Type B pancreatic cell (in vitro differentiated cells): Measurements from ENCODE around the gene ACTL8. TPM values are rescaled to one million over a fixed set of nuclear protein-coding genes. Genes with fewer than 3 reads are reported as not detected.

Experiments used
- DNase-seq: peaks from one replicate; pipeline ENCODE4 v3.0.0; 2021; ENCODE audit warnings: mixed read lengths; ENCODE audit not compliant: unreplicated experiment; ENCODE audit errors: extremely low spot score
- H3K27ac Mint-ChIP-seq: 2 replicates; pipeline ENCODE4 v1.8.0; 2021; ENCODE audit warnings: mild to moderate bottlenecking, mixed read lengths
- H3K27me3 Mint-ChIP-seq: 2 replicates; pipeline ENCODE4 v1.8.0; 2021; ENCODE audit warnings: mixed read lengths
- H3K36me3 Mint-ChIP-seq: 2 replicates; pipeline ENCODE4 v1.8.0; 2021; ENCODE audit warnings: mixed read lengths
- H3K4me1 Mint-ChIP-seq: one replicate; pipeline ENCODE4 v1.8.0; 2021; ENCODE audit warnings: mixed read lengths; ENCODE audit not compliant: unreplicated experiment
- H3K4me3 Mint-ChIP-seq: 2 replicates; pipeline ENCODE4 v1.8.0; 2021; ENCODE audit warnings: mild to moderate bottlenecking, mixed read lengths
- H3K9me3 Mint-ChIP-seq: 2 replicates; pipeline ENCODE4 v1.8.0; 2021; ENCODE audit warnings: mixed read lengths
- total RNA-seq: library from RNA; stranded (reverse); gene quantifications from 2 replicates; pipeline ENCODE4 v1.2.1, GENCODE V29; 2021; ENCODE audit warnings: low replicate concordance
- TF ChIP-seq, protein P1 (sequence below): fragments of 200-600 bp; sonication (generic); conservative IDR thresholded peaks from 2 replicates; pipeline ENCODE4 v1.5.0; 2021; ENCODE audit warnings: antibody characterized with exemption, mild to moderate bottlenecking

ACTL8 gene
- total RNA-seq, 1 donor from 2014 or later = 0.22 TPM

DNA sequence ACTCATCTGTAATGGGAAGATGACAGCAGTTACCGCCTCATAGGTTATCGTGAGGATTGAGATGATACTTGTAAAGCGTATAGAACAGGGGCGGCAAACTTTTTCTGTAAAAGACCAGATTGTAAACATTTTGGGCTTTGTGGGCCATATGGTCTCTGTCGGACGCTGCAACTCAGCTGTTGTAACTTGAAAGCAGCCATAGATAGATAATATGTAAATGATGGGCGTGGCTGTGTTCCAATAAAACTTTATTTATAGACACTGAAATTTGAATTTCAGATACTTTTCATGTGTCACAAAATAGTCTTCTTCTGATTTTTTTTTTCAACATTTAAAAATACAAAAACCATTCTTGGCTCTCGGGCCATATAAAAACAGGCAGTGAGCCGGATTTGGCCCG, 15.8 kb downstream of the ACTL8 start:
- no peak for DNase-seq
- no peak overlapping the region for H3K27ac Mint-ChIP-seq
- H3K4me3 Mint-ChIP-seq = no peak overlapping the region
- H3K4me1 Mint-ChIP-seq = peaks cover 10% of the 10 kb centered on the region
- TF ChIP-seq, protein P1, sequence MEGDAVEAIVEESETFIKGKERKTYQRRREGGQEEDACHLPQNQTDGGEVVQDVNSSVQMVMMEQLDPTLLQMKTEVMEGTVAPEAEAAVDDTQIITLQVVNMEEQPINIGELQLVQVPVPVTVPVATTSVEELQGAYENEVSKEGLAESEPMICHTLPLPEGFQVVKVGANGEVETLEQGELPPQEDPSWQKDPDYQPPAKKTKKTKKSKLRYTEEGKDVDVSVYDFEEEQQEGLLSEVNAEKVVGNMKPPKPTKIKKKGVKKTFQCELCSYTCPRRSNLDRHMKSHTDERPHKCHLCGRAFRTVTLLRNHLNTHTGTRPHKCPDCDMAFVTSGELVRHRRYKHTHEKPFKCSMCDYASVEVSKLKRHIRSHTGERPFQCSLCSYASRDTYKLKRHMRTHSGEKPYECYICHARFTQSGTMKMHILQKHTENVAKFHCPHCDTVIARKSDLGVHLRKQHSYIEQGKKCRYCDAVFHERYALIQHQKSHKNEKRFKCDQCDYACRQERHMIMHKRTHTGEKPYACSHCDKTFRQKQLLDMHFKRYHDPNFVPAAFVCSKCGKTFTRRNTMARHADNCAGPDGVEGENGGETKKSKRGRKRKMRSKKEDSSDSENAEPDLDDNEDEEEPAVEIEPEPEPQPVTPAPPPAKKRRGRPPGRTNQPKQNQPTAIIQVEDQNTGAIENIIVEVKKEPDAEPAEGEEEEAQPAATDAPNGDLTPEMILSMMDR = no peak
- peaks cover 11% of the 10 kb centered on the region for H3K27me3 Mint-ChIP-seq
- H3K36me3 Mint-ChIP-seq = no peaks in the 10 kb centered on the region
- no peaks in the 10 kb centered on the region for H3K9me3 Mint-ChIP-seq

- Mint-ChIP-seq H3K4me3 (no peak overlapping the region), H3K9me3 (no peaks in the 10 kb centered on the region), H3K4me1 (peaks cover 10% of the 10 kb centered on the region), H3K27ac (no peak overlapping the region), H3K36me3 (no peaks in the 10 kb centered on the region), H3K27me3 (peaks cover 15% of the 10 kb centered on the region)
- TF ChIP-seq, protein P1 = no peak
- no peak for DNase-seq
These were observed 17.6 kb downstream of the ACTL8 start for GRCh38 chr1:17772615-17773212.

DNA sequence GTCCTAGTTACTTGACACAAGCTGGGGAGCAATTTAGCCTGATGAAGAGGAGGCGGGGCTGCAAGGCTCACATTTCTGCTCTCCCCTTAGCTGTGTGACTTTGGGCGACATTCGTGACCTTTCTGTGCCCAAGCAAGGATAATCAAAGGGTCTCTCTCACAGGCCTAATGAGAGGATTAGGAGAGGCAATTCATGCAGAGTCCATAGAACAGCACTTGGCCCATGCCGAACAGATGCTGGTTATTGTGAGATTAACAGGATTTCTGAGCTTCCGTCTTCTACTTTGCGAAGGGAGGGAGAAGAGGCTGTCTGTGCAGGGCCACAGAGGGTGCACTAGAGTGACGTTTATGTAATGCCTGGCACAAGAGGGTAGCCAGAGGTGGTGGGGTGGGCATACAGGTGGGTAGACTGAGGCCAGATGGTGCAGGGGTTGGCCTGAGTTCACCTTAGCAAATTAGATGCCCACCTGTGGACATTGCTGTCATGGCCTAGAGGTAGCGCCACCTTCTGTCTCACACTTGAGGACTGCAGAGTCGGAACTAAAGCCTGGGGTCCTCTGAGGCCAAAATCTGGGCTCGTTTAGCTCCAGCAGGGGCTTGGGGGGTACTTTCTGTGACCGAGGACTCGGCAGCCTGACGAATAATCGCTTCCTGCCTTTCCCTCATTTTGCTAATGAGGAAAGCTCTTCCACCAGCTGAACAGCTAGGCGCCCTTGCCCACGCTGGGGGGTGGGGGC, 18.6 kb downstream of the ACTL8 start:
- no peak overlapping the region for H3K27ac Mint-ChIP-seq
- TF ChIP-seq, protein P1 = no peak
- DNase-seq = no peak
- no peaks in the 10 kb centered on the region for H3K36me3 Mint-ChIP-seq
- no peak overlapping the region for H3K4me3 Mint-ChIP-seq
- no peaks in the 10 kb centered on the region for H3K9me3 Mint-ChIP-seq
- H3K4me1 Mint-ChIP-seq = peaks cover 6% of the 10 kb centered on the region
- peaks cover 16% of the 10 kb centered on the region for H3K27me3 Mint-ChIP-seq

GRCh38 chr1:17774452-17774851, 19.3 kb downstream of the ACTL8 start:
- TF ChIP-seq, protein P1 = no peak
- H3K27me3 Mint-ChIP-seq = peaks cover 22% of the 10 kb centered on the region
- no peak overlapping the region for H3K27ac Mint-ChIP-seq

GRCh38 chr1:17775796-17776195, 20.7 kb downstream of the ACTL8 start:
- H3K27me3 Mint-ChIP-seq = peaks cover 20% of the 10 kb centered on the region
- H3K9me3 Mint-ChIP-seq = peaks cover 5% of the 10 kb centered on the region
- no peak overlapping the region for H3K27ac Mint-ChIP-seq
- no peak overlapping the region for H3K4me3 Mint-ChIP-seq
- no peaks in the 10 kb centered on the region for H3K36me3 Mint-ChIP-seq
- DNase-seq = no peak
- TF ChIP-seq, protein P1 = no peak
- H3K4me1 Mint-ChIP-seq = peaks cover 6% of the 10 kb centered on the region

More at GRCh38 chr1:17774452-17774851, 19.3 kb downstream of the ACTL8 start:
- H3K4me1 Mint-ChIP-seq = peaks cover 6% of the 10 kb centered on the region
- H3K9me3 Mint-ChIP-seq = peaks cover 4% of the 10 kb centered on the region
- no peak overlapping the region for H3K4me3 Mint-ChIP-seq
- H3K36me3 Mint-ChIP-seq = no peaks in the 10 kb centered on the region
- no peak for DNase-seq
